Neural progenitor cell (in vitro differentiated cells): ENCODE results near the gene FALEC. TPM values are rescaled to one million over a fixed set of nuclear protein-coding genes. Genes with fewer than 3 reads are reported as not detected.
A peak's percentile ranks its signal among the peaks of the same experiment; 100 is the strongest.

ENCODE experiments used
- DNase-seq: peaks from one replicate; pipeline ENCODE4 v3.0.0-alpha.2; 2016; ENCODE audit warnings: low spot score
- H2AFZ ChIP-seq: fragments of 200-600 bp; sonication (generic); replicated peaks from 2 replicates; pipeline ENCODE4 v1.6.1; 2016; ENCODE audit warnings: antibody characterized with exemption
- H3F3A ChIP-seq: fragments of 200-600 bp; sonication (generic); 2 replicates; pipeline ENCODE4 v1.6.1; 2016; ENCODE audit warnings: antibody characterized with exemption, low read depth
- H3K27ac ChIP-seq: fragments of 200-600 bp; sonication (generic); 2 replicates; pipeline ENCODE4 v1.5.1; 2016; ENCODE audit warnings: mild to moderate bottlenecking
- H3K27me3 ChIP-seq: fragments of 200-600 bp; sonication (generic); 2 replicates; pipeline ENCODE4 v1.6.1; 2016; ENCODE audit warnings: mild to moderate bottlenecking, moderate library complexity
- H3K36me3 ChIP-seq: fragments of 200-600 bp; sonication (generic); 2 replicates; pipeline ENCODE4 v1.5.1; 2016
- H3K4me1 ChIP-seq: fragments of 200-600 bp; sonication (generic); 2 replicates; pipeline ENCODE4 v1.6.1; 2016; ENCODE audit warnings: mixed run types
- H3K4me2 ChIP-seq: fragments of 200-600 bp; sonication (generic); 2 replicates; pipeline ENCODE4 v1.6.1; 2016
- H3K4me3 ChIP-seq: fragments of 200-600 bp; sonication (generic); 2 replicates; pipeline ENCODE4 v1.5.1; 2016
- H3K79me2 ChIP-seq: fragments of 200-600 bp; sonication (generic); 2 replicates; pipeline ENCODE4 v1.6.1; 2016; ENCODE audit warnings: low read depth
- H3K9ac ChIP-seq: fragments of 200-600 bp; sonication (generic); 2 replicates; pipeline ENCODE4 v1.6.1; 2016
- H3K9me3 ChIP-seq: fragments of 200-600 bp; sonication (generic); 2 replicates; pipeline ENCODE4 v1.5.1; 2016; ENCODE audit warnings: low read depth
- H4K20me1 ChIP-seq: fragments of 200-600 bp; sonication (generic); 2 replicates; pipeline ENCODE4 v1.6.1; 2016; ENCODE audit warnings: low read depth
- H3K27ac Mint-ChIP-seq: 3 replicates; pipeline ENCODE4 v1.8.0; 2021; ENCODE audit warnings: mixed read lengths
- H3K27me3 Mint-ChIP-seq: 2 replicates; pipeline ENCODE4 v1.8.0; 2022; ENCODE audit warnings: low read depth, mild to moderate bottlenecking, inconsistent platforms, moderate library complexity, mixed read lengths; ENCODE audit not compliant: insufficient read depth
- H3K36me3 Mint-ChIP-seq: 3 replicates; pipeline ENCODE4 v1.8.0; 2021; ENCODE audit warnings: mixed read lengths
- H3K4me1 Mint-ChIP-seq: 3 replicates; pipeline ENCODE4 v1.8.0; 2021; ENCODE audit warnings: mixed read lengths
- H3K4me3 Mint-ChIP-seq: 3 replicates; pipeline ENCODE4 v1.8.0; 2021; ENCODE audit warnings: mild to moderate bottlenecking, moderate library complexity, mixed read lengths
- H3K9me3 Mint-ChIP-seq: 3 replicates; pipeline ENCODE4 v1.8.0; 2020; ENCODE audit warnings: mixed read lengths
- CTCF ChIP-seq: fragments of 200-600 bp; sonication (generic); IDR thresholded peaks from 2 replicates; pipeline ENCODE4 v1.5.1; 2017; ENCODE audit warnings: antibody characterized with exemption, mild to moderate bottlenecking
- EZH2 ChIP-seq: fragments of 200-600 bp; sonication (generic); IDR thresholded peaks from 2 replicates; pipeline ENCODE4 v1.6.1; 2017; ENCODE audit warnings: antibody characterized with exemption, mild to moderate bottlenecking, moderate library complexity
- EZH2phosphoT487 ChIP-seq: fragments of 200-600 bp; sonication (generic); IDR thresholded peaks from 2 replicates; pipeline ENCODE4 v1.6.1; 2017; ENCODE audit warnings: antibody characterized with exemption
- total RNA-seq: library from RNA; depleted of rRNA; stranded (reverse); fragments of >200 nt; gene quantifications from 2 replicates; pipeline ENCODE4 v1.2.3, GENCODE V29; 2015; ENCODE audit warnings: low replicate concordance

Gene FALEC
- total RNA-seq, 1 donor from 2014 or later, result not detected

- no peak overlapping the region for H3K9ac ChIP-seq
- H3K4me2 ChIP-seq, result no peak overlapping the region
- H4K20me1 ChIP-seq, result peaks cover 18% of the 10 kb centered on the region
- Mint-ChIP-seq H3K4me3 (peak overlapping the region; percentile 87), H3K36me3 (peaks cover 2% of the 10 kb centered on the region), H3K27ac (no peak overlapping the region), H3K27me3 (peaks cover 23% of the 10 kb centered on the region), H3K4me1 (peaks cover 23% of the 10 kb centered on the region), H3K9me3 (no peaks in the 10 kb centered on the region)
- no peaks in the 10 kb centered on the region for H3K36me3 ChIP-seq
- H2AFZ ChIP-seq, result no peak overlapping the region
- H3K27me3 ChIP-seq, result peaks cover 48% of the 10 kb centered on the region
- peaks cover 33% of the 10 kb centered on the region for H3F3A ChIP-seq
- peak; percentile 13 for DNase-seq
- no peaks in the 10 kb centered on the region for H3K79me2 ChIP-seq
- H3K27ac ChIP-seq, result no peak overlapping the region
- no peak overlapping the region for H3K4me3 ChIP-seq
- no peaks in the 10 kb centered on the region for H3K9me3 ChIP-seq
- TF ChIP-seq EZH2phosphoT487 (no peak), EZH2 (no peak), CTCF (no peak)
- H3K4me1 ChIP-seq, result peaks cover 13% of the 10 kb centered on the region
Observed at GRCh38 chr1:150550222-150551050, 34.9 kb downstream of the FALEC start.

GRCh38 chr1:150551051-150551783 is 35.7 kb downstream of the FALEC start:
- Histone ChIP-seq H3F3A (peaks cover 33% of the 10 kb centered on the region), H4K20me1 (peaks cover 18% of the 10 kb centered on the region), H3K27ac (no peak overlapping the region), H3K79me2 (no peaks in the 10 kb centered on the region), H3K27me3 (peaks cover 48% of the 10 kb centered on the region), H3K36me3 (no peaks in the 10 kb centered on the region), H2AFZ (no peak overlapping the region), H3K4me1 (peaks cover 17% of the 10 kb centered on the region), H3K9me3 (no peaks in the 10 kb centered on the region), H3K4me2 (no peak overlapping the region), H3K9ac (no peak overlapping the region), H3K4me3 (no peak overlapping the region)
- Mint-ChIP-seq H3K27ac (no peak overlapping the region), H3K4me3 (peak overlapping the region; percentile 41), H3K9me3 (no peaks in the 10 kb centered on the region), H3K27me3 (peaks cover 22% of the 10 kb centered on the region), H3K36me3 (peaks cover 2% of the 10 kb centered on the region), H3K4me1 (peaks cover 24% of the 10 kb centered on the region)
- TF ChIP-seq EZH2phosphoT487 (no peak), EZH2 (no peak), CTCF (no peak)
- DNase-seq, result peak; percentile 2

- peaks cover 18% of the 10 kb centered on the region for H3K27me3 Mint-ChIP-seq
- H3K9me3 ChIP-seq, result no peaks in the 10 kb centered on the region
- H3K27ac Mint-ChIP-seq, result no peak overlapping the region
- peaks cover 18% of the 10 kb centered on the region for H4K20me1 ChIP-seq
- H3K27ac ChIP-seq, result no peak overlapping the region
- no peak overlapping the region for H2AFZ ChIP-seq
- no peak overlapping the region for H3K4me3 ChIP-seq
- H3K36me3 Mint-ChIP-seq, result peaks cover 2% of the 10 kb centered on the region
- no peaks in the 10 kb centered on the region for H3K9me3 Mint-ChIP-seq
- peaks cover 46% of the 10 kb centered on the region for H3K27me3 ChIP-seq
- peaks cover 30% of the 10 kb centered on the region for H3F3A ChIP-seq
- TF ChIP-seq EZH2 (no peak), EZH2phosphoT487 (no peak), CTCF (no peak)
- H3K4me2 ChIP-seq, result no peak overlapping the region
- peaks cover 18% of the 10 kb centered on the region for H3K4me1 ChIP-seq
- H3K4me1 Mint-ChIP-seq, result peaks cover 27% of the 10 kb centered on the region
- peak overlapping the region; percentile 41 for H3K4me3 Mint-ChIP-seq
- no peaks in the 10 kb centered on the region for H3K36me3 ChIP-seq
- peak; percentile 46 for DNase-seq
- no peaks in the 10 kb centered on the region for H3K79me2 ChIP-seq
- H3K9ac ChIP-seq, result no peak overlapping the region
Observed at GRCh38 chr1:150551784-150552127, 36.2 kb downstream of the FALEC start.
